H9 (cell line): Measurements from ENCODE around the gene ZNF577. TPM values are rescaled to one million over a fixed set of nuclear protein-coding genes. Genes with fewer than 3 reads are reported as not detected.

Experiments
- DNase-seq: peaks from one replicate; pipeline ENCODE4 v3.0.0-alpha.2; 2017
- H2AFZ ChIP-seq: one replicate; pipeline ENCODE4 v1.6.1; 2013; ENCODE audit warnings: mild to moderate bottlenecking, low read length, control low read depth, moderate library complexity
- H2AK5ac ChIP-seq: 2 replicates; pipeline ENCODE4 v1.6.1; 2013; ENCODE audit warnings: low read length, control low read depth, mixed read lengths; ENCODE audit not compliant: insufficient read length
- H2BK120ac ChIP-seq: one replicate; pipeline ENCODE4 v1.6.1; 2013; ENCODE audit warnings: low read depth, mild to moderate bottlenecking, low read length, control low read depth, inconsistent platforms; ENCODE audit not compliant: poor library complexity, severe bottlenecking
- H2BK12ac ChIP-seq: 2 replicates; pipeline ENCODE4 v1.6.1; 2013; ENCODE audit warnings: low read length, control low read depth, mixed read lengths, low read depth; ENCODE audit not compliant: insufficient read length
- H2BK15ac ChIP-seq: 2 replicates; pipeline ENCODE4 v1.6.1; 2013; ENCODE audit warnings: low read depth, low read length, control low read depth
- H2BK20ac ChIP-seq: one replicate; pipeline ENCODE4 v1.6.1; 2013; ENCODE audit warnings: low read depth, mild to moderate bottlenecking, low read length, control low read depth, inconsistent platforms; ENCODE audit not compliant: poor library complexity, severe bottlenecking
- H2BK5ac ChIP-seq: 2 replicates; pipeline ENCODE4 v1.6.1; 2013; ENCODE audit warnings: low read length, control low read depth, mixed read lengths; ENCODE audit not compliant: insufficient read length
- H3K14ac ChIP-seq: 2 replicates; pipeline ENCODE4 v1.6.1; 2013; ENCODE audit warnings: low read length, control low read depth; ENCODE audit not compliant: insufficient read depth
- H3K18ac ChIP-seq: 2 replicates; pipeline ENCODE4 v1.6.1; 2013; ENCODE audit warnings: low read depth, mild to moderate bottlenecking, mixed read lengths, low read length, control low read depth; ENCODE audit not compliant: insufficient read length
- H3K23ac ChIP-seq: 2 replicates; pipeline ENCODE4 v1.6.1; 2013; ENCODE audit warnings: low read length, control low read depth, mixed read lengths, low read depth; ENCODE audit not compliant: insufficient read length
- H3K23me2 ChIP-seq: 2 replicates; pipeline ENCODE4 v1.6.1; 2013; ENCODE audit warnings: low read depth, mild to moderate bottlenecking, mixed read lengths, low read length, control low read depth; ENCODE audit not compliant: insufficient read length, poor library complexity, severe bottlenecking
- H3K27ac ChIP-seq: 2 replicates; pipeline ENCODE4 v1.5.1; 2013; ENCODE audit warnings: low read length, control low read depth, mixed read lengths, low read depth; ENCODE audit not compliant: insufficient read length
- H3K27me3 ChIP-seq: 2 replicates; pipeline ENCODE4 v1.6.1; 2013; ENCODE audit warnings: low read length, control low read depth, inconsistent platforms; ENCODE audit not compliant: insufficient read depth
- H3K4ac ChIP-seq: 2 replicates; pipeline ENCODE4 v1.6.1; 2013; ENCODE audit warnings: low read depth, mild to moderate bottlenecking, control low read depth, inconsistent platforms, low read length, moderate library complexity
- H3K4me1 ChIP-seq: 2 replicates; pipeline ENCODE4 v1.6.1; 2013; ENCODE audit warnings: low read length, control low read depth, inconsistent platforms; ENCODE audit not compliant: insufficient read depth
- H3K4me2 ChIP-seq: 2 replicates; pipeline ENCODE4 v1.6.1; 2013; ENCODE audit warnings: low read length, control low read depth, mixed read lengths; ENCODE audit not compliant: insufficient read length, insufficient read depth
- H3K56ac ChIP-seq: 2 replicates; pipeline ENCODE4 v1.6.1; 2013; ENCODE audit warnings: low read depth, mild to moderate bottlenecking, mixed read lengths, low read length, control low read depth; ENCODE audit not compliant: insufficient read length
- H3K79me1 ChIP-seq: 2 replicates; pipeline ENCODE4 v1.6.1; 2013; ENCODE audit warnings: low read depth, mild to moderate bottlenecking, moderate library complexity, low read length, control low read depth, inconsistent platforms; ENCODE audit not compliant: insufficient read depth, poor library complexity, severe bottlenecking
- H3K79me2 ChIP-seq: 2 replicates; pipeline ENCODE4 v1.6.1; 2013; ENCODE audit warnings: low read length, control low read depth, inconsistent platforms; ENCODE audit not compliant: insufficient read depth
- H3K9ac ChIP-seq: 2 replicates; pipeline ENCODE4 v1.6.1; 2013; ENCODE audit warnings: low read length, control low read depth, mixed read lengths; ENCODE audit not compliant: insufficient read length; ENCODE audit errors: extremely low read depth
- H3K9me3 ChIP-seq: one replicate; pipeline ENCODE4 v1.6.1; 2013; ENCODE audit warnings: low read depth, low read length, inconsistent platforms; ENCODE audit not compliant: control insufficient read depth
- H3T11ph ChIP-seq: one replicate; pipeline ENCODE4 v1.6.1; 2013; ENCODE audit warnings: mild to moderate bottlenecking, low read length, control low read depth, inconsistent platforms
- H4K20me1 ChIP-seq: one replicate; pipeline ENCODE4 v1.6.1; 2013; ENCODE audit not compliant: control insufficient read depth, insufficient read length, insufficient read depth
- H4K5ac ChIP-seq: 2 replicates; pipeline ENCODE4 v1.6.1; 2013; ENCODE audit warnings: low read depth, mild to moderate bottlenecking, mixed read lengths, low read length, control low read depth; ENCODE audit not compliant: insufficient read length
- H4K8ac ChIP-seq: replicated peaks from 2 replicates; pipeline ENCODE4 v1.6.1; 2013; ENCODE audit warnings: low read length, control low read depth, mixed read lengths, low read depth; ENCODE audit not compliant: insufficient read length
- H4K91ac ChIP-seq: 2 replicates; pipeline ENCODE4 v1.6.1; 2013; ENCODE audit warnings: low read depth, mild to moderate bottlenecking, moderate library complexity, mixed read lengths, low read length, control low read depth; ENCODE audit not compliant: insufficient read length
- H3K27ac Mint-ChIP-seq, 3 experiments: 2 replicates in 2 of 3; 3 replicates in 1 of 3; pipeline ENCODE4 v1.8.0; 2020 to 2021; ENCODE audit warnings: mixed read lengths in 3 of 3, mild to moderate bottlenecking in 1 of 3, moderate library complexity in 1 of 3
- H3K27me3 Mint-ChIP-seq: 2 replicates; pipeline ENCODE4 v1.8.0; 2021; ENCODE audit warnings: low read depth, mild to moderate bottlenecking, moderate library complexity, mixed read lengths
- H3K36me3 Mint-ChIP-seq, 3 experiments: 2 replicates in 2 of 3; 3 replicates in 1 of 3; pipeline ENCODE4 v1.8.0; 2020 to 2021; ENCODE audit warnings: low read depth in 3 of 3, mixed read lengths in 3 of 3; ENCODE audit not compliant: insufficient read depth in 1 of 3
- H3K4me1 Mint-ChIP-seq, 2 experiments: 2 replicates each; pipeline ENCODE4 v1.8.0; 2020; ENCODE audit warnings: mixed read lengths in 2 of 2
- H3K4me3 Mint-ChIP-seq, 2 experiments: 2 replicates in 1 of 2; 3 replicates in 1 of 2; pipeline ENCODE4 v1.8.0; 2020 to 2021; ENCODE audit warnings: mild to moderate bottlenecking in 2 of 2, mixed read lengths in 2 of 2, moderate library complexity in 1 of 2
- H3K9me3 Mint-ChIP-seq, 2 experiments: 2 replicates in 1 of 2; 3 replicates in 1 of 2; pipeline ENCODE4 v1.8.0; 2020; ENCODE audit warnings: mild to moderate bottlenecking in 2 of 2, mixed read lengths in 2 of 2, moderate library complexity in 1 of 2
- WGBS: extraction: QIAGEN DNeasy Blood & Tissue Kit; methylation state at CpG from one replicate; pipeline ENCODE4 v1.1.7; 2013; ENCODE audit warnings: missing lambda C conversion rate, low lambda C conversion rate, mixed read lengths; ENCODE audit not compliant: insufficient read length; ENCODE audit errors: extremely low coverage; 5-methylcytosine and 5-hydroxymethylcytosine counted together
- total RNA-seq: library from RNA; stranded (reverse); gene quantifications from 2 replicates; pipeline ENCODE4 v1.2.1, GENCODE V29; 2021
- TF ChIP-seq, protein P1 (sequence below): fragments of 200-600 bp; sonication (generic); conservative IDR thresholded peaks from 3 replicates; pipeline ENCODE4 v1.8.0; 2021; ENCODE audit warnings: antibody characterized with exemption, mild to moderate bottlenecking

Gene ZNF577
- total RNA-seq, 1 experiment from 2014 or later: 42.1 TPM

DNA sequence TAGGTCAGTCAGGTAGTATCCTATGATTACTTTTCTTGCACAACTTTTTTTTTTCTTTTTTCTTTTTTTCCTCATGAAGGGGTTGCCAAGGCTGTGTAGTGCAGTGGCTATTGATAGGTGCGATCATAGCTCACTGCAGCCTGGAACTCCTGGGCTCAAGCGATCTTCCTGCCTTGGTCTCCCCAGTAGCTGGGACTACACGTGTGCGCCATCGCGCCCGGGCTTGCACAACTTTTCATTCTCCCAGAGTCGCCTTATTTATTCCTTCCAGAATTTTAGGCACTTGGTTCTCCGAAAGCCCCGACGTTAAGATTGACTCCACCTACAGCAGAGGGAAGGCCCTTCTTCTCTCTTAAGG lies 38.7 kb upstream of the ZNF577 start:
- Histone ChIP-seq H3K23me2 (no peaks in the 10 kb centered on the region), H2BK12ac (no peak overlapping the region), H3K56ac (peak overlapping the region; percentile 95), H3K79me2 (peaks cover 8% of the 10 kb centered on the region), H3K79me1 (peaks cover 6% of the 10 kb centered on the region), H3K4ac (no peak overlapping the region), H3K9me3 (peaks cover 36% of the 10 kb centered on the region), H2BK120ac (no peak overlapping the region), H3T11ph (no peak overlapping the region), H2BK20ac (no peak overlapping the region), H3K4me1 (peaks cover 3% of the 10 kb centered on the region; the same call in 1 of the 2 replicates), H3K14ac (no peak overlapping the region), H2BK15ac (no peak overlapping the region), H4K91ac (no peak overlapping the region), H4K8ac (no peak overlapping the region), H3K4me2 (peak overlapping the region; percentile 80), H3K18ac (no peak overlapping the region), H4K5ac (no peak overlapping the region), H2AK5ac (no peak overlapping the region), H3K23ac (no peak overlapping the region), H4K20me1 (no peaks in the 10 kb centered on the region), H2BK5ac (no peak overlapping the region), H3K9ac (no peak overlapping the region), H2AFZ (no peak overlapping the region), H3K27me3 (no peaks in the 10 kb centered on the region), H3K27ac (peak overlapping the region; percentile 94)
- peaks cover 50 to 74% (median 72%) of the 10 kb centered on the region in 3 experiments for H3K36me3 Mint-ChIP-seq
- H3K4me1 Mint-ChIP-seq: peaks cover 10 to 14% of the 10 kb centered on the region in 2 experiments
- TF ChIP-seq, protein P1, sequence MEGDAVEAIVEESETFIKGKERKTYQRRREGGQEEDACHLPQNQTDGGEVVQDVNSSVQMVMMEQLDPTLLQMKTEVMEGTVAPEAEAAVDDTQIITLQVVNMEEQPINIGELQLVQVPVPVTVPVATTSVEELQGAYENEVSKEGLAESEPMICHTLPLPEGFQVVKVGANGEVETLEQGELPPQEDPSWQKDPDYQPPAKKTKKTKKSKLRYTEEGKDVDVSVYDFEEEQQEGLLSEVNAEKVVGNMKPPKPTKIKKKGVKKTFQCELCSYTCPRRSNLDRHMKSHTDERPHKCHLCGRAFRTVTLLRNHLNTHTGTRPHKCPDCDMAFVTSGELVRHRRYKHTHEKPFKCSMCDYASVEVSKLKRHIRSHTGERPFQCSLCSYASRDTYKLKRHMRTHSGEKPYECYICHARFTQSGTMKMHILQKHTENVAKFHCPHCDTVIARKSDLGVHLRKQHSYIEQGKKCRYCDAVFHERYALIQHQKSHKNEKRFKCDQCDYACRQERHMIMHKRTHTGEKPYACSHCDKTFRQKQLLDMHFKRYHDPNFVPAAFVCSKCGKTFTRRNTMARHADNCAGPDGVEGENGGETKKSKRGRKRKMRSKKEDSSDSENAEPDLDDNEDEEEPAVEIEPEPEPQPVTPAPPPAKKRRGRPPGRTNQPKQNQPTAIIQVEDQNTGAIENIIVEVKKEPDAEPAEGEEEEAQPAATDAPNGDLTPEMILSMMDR: no peak
- peaks cover 54 to 71% of the 10 kb centered on the region in 2 experiments for H3K9me3 Mint-ChIP-seq
- DNase-seq: no peak
- peaks cover 14% of the 10 kb centered on the region for H3K27me3 Mint-ChIP-seq
- no CpG with 5 or more reads among the region's 11 CpGs for WGBS
- peak overlapping the region; percentile 55 to 100 (median 100); a peak in 6 of 7 replicates for H3K27ac Mint-ChIP-seq
- peak overlapping the region; percentile 100 for H3K4me3 Mint-ChIP-seq
